ENCODE data around the gene CLSTN2.

- TF ChIP-seq CTCF (IDR thresholded peaks at IDR 0.05 in 8 of 11, conservative IDR thresholded peaks at IDR 0.05 in 3 of 11), result no peak
- no peak for TF ChIP-seq POLR2A (IDR thresholded peaks at IDR 0.05)
- no peak for TF ChIP-seq POLR2AphosphoS5 (IDR thresholded peaks at IDR 0.05)
These were observed 118.1 kb downstream of the CLSTN2 start for GRCh38 chr3:140052771-140053702.
